Esophagus muscularis mucosa (tissue), 4 donors: ENCODE data around the gene LAGE3. TPM values are rescaled to one million over a fixed set of nuclear protein-coding genes. Genes with fewer than 3 reads are reported as not detected.

ENCODE experiments used
- DNase-seq: peaks from one replicate; pipeline ENCODE4 v3.0.0-alpha.2; 2017; ENCODE audit errors: extremely low spot score
- H3K27ac ChIP-seq, 4 donors: fragments of 200-600 bp; sonication (generic); replicated peaks in 1 of 4; 1 replicate in 3 of 4; 2 replicates in 1 of 4; pipeline ENCODE4 v1.5.1; 2016 to 2019; ENCODE audit warnings: mild to moderate bottlenecking in 1 of 4
- H3K27me3 ChIP-seq, 4 donors: fragments of 200-600 bp; sonication (generic); one replicate each; pipeline versions ENCODE4 v1.5.1 to v1.6.0; 2016 to 2019
- H3K36me3 ChIP-seq, 4 donors: fragments of 200-600 bp; sonication (generic); one replicate each; pipeline ENCODE4 v1.5.1; 2016 to 2019
- H3K4me1 ChIP-seq, 4 donors: fragments of 200-600 bp; sonication (generic); one replicate each; pipeline ENCODE4 v1.5.1; 2016 to 2019
- H3K4me3 ChIP-seq, 4 donors: fragments of 200-600 bp; sonication (generic); 1 replicate in 2 of 4; 2 replicates in 2 of 4; pipeline ENCODE4 v1.5.1; 2016 to 2019; ENCODE audit warnings: mild to moderate bottlenecking in 4 of 4, moderate library complexity in 1 of 4
- H3K9me3 ChIP-seq, 4 donors: fragments of 200-600 bp; sonication (generic); 1 replicate in 3 of 4; 2 replicates in 1 of 4; pipeline ENCODE4 v1.5.1; 2016 to 2019
- EP300 ChIP-seq: sonication (generic); formaldehyde crosslinking; IDR thresholded peaks from one replicate; pipeline ENCODE4 v1.6.1; 2017; ENCODE audit warnings: antibody characterized with exemption
- POLR2A ChIP-seq: fragments of 450-650 bp; IDR thresholded peaks from one replicate; pipeline ENCODE4 v1.6.1; 2017; ENCODE audit warnings: antibody characterized with exemption, moderate library complexity, mild to moderate bottlenecking, low read depth
- POLR2AphosphoS5 ChIP-seq, 2 donors: sonication (generic); formaldehyde crosslinking; IDR thresholded peaks; one replicate each; pipeline ENCODE4 v1.6.1; 2017; ENCODE audit warnings: antibody characterized with exemption in 2 of 2
- WGBS: methylation state at CpG from one replicate; pipeline ENCODE4 v1.1.5; 2018; 5-methylcytosine and 5-hydroxymethylcytosine counted together
- intact Hi-C: fragments of 100-400 bp; cut with DNase I; formaldehyde crosslinking; loops from one replicate; pipeline ENCODE4 v1.15.1; 2023
- total RNA-seq, 4 donors: library from RNA; depleted of rRNA; stranded (reverse); fragments of >200 nt; gene quantifications; one replicate each; pipeline versions ENCODE4 v1.1.0 to v1.2.1, GENCODE V29; 2016
- TF ChIP-seq, protein P1 (sequence below), 3 experiments: fragments of 200-600 bp in 2 of 3; fragments of 450-650 bp in 1 of 3; sonication (generic) in 2 of 3; IDR thresholded peaks; one replicate each; pipeline ENCODE4 v1.5.1; 2017 to 2019; ENCODE audit warnings: antibody characterized with exemption in 3 of 3, mild to moderate bottlenecking in 2 of 3, moderate library complexity in 1 of 3

The LAGE3 gene
- total RNA-seq, 4 donors from 2014 or later: 14.1 to 21.7 (median 16.9) TPM

DNA sequence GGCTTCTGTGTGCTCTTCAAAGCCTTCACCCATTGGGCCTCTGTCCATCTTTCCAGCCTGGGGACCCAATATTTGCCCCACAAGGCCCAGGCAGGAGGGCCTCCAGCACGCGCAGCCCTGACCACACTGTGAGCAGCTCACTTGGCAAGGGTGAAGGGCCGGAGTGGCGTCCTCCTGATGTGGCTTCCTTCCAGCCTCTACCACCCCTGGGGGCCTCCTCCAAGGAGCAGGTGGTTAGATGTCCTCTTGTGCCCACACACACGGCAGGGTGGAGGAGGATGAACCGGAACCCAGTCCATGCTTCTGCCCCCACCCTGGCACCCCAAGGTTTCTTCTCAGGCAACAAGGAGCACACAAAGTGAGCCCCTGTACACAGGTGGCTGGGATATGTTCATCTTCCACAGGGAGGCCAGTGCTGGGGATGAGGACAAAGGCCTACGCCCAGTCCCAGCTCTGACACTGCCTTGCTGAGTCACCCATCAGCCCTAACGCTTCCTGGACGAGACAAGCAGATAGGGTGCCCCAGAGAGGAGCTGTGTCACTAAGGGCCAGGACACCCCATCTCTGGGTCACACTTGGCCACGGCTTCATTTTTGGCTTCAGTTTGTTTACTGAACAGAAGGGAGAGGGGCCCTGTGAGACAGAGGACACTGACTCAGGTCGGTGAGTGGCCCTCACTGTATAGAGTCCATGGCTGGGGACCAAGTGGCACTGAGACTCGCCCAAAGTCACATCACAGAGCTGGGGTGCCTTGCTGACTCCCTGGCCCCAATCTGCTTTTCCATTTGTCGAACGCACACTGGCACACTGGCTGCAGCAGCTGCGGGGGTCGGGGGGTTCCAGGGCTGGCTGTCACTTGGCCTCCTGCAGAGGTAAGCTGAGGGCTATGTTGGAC, 5.4 kb upstream of the LAGE3 start:
- H3K27ac ChIP-seq: peak overlapping the region in 2 of 4 donors; percentile 19 to 30
- H3K27me3 ChIP-seq: no peaks in the 10 kb centered on the region
- intact Hi-C loops: loop anchor here (5.0 kb wide), 2 partner anchors 43 to 47 kb away; partner anchors contain the start of gene GDI1
- no peak for TF ChIP-seq POLR2AphosphoS5 (IDR thresholded peaks at IDR 0.05)
- TF ChIP-seq POLR2A: no peak
- TF ChIP-seq, protein P1, sequence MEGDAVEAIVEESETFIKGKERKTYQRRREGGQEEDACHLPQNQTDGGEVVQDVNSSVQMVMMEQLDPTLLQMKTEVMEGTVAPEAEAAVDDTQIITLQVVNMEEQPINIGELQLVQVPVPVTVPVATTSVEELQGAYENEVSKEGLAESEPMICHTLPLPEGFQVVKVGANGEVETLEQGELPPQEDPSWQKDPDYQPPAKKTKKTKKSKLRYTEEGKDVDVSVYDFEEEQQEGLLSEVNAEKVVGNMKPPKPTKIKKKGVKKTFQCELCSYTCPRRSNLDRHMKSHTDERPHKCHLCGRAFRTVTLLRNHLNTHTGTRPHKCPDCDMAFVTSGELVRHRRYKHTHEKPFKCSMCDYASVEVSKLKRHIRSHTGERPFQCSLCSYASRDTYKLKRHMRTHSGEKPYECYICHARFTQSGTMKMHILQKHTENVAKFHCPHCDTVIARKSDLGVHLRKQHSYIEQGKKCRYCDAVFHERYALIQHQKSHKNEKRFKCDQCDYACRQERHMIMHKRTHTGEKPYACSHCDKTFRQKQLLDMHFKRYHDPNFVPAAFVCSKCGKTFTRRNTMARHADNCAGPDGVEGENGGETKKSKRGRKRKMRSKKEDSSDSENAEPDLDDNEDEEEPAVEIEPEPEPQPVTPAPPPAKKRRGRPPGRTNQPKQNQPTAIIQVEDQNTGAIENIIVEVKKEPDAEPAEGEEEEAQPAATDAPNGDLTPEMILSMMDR (IDR thresholded peaks at IDR 0.05): no peak
- peaks cover 22 to 49% (median 43%) of the 10 kb centered on the region in 4 donors for H3K4me1 ChIP-seq
- WGBS: 88% methylated on average over 12 of the region's 16 CpGs
- H3K36me3 ChIP-seq: peaks cover 0 to 29% (median 24%) of the 10 kb centered on the region in 4 donors
- no peaks in the 10 kb centered on the region for H3K9me3 ChIP-seq
- no peak for DNase-seq
- H3K4me3 ChIP-seq: no peak overlapping the region

DNA sequence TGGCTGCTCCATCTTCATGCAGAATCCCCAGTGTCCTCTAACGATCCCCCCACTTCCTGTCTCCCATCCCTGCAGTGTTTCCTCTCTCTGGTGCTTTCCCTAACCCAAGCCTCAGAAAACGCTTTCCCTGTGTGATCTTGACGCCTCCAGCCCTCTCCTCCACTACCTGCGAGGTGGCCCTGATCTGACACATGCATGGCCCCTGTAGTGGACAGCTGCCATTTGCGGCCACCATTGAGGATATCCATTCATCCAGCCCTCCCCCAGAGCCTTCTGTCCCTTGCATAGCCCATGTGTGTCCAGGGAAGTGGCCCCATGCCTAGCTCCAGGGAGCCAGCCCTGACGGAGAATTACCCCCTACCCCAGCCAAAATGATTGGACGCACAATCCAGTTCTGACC, 4.2 kb upstream of the LAGE3 start:
- Histone ChIP-seq H3K4me1 (peaks cover 14 to 41% (median 38%) of the 10 kb centered on the region in 4 donors), H3K27ac (no peak overlapping the region), H3K4me3 (no peak overlapping the region), H3K36me3 (peaks cover 0 to 25% (median 21%) of the 10 kb centered on the region in 4 donors), H3K9me3 (no peaks in the 10 kb centered on the region), H3K27me3 (no peaks in the 10 kb centered on the region)
- TF ChIP-seq EP300 (no peak), POLR2AphosphoS5 (IDR thresholded peaks at IDR 0.05) (no peak), POLR2A (no peak)
- TF ChIP-seq, protein P1 (IDR thresholded peaks at IDR 0.05): no peak
- intact Hi-C loops: no loop called here
- 85% methylated on average over 7 of the region's 7 CpGs for WGBS
- no peak for DNase-seq

DNA sequence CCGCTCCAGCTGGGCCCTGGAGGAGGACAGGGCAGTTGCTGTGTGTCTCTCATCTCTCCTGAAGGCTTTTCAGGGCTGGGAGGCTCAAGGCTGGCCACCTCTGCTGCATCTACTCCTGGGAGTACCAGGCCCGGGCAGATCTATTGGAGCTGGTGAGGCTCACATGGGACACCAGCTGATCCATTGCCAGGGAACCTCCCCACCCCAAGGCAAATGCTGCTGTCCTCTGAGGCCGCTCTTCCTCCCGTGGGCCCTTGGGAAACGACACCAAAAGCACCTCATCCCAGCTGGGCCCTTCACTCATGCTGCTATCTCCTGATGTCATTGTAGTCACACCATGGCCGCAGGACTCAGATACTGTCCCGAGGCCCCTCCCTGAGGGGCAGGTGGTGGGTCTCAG, 3.7 kb upstream of the LAGE3 start:
- Histone ChIP-seq H3K27me3 (no peaks in the 10 kb centered on the region), H3K9me3 (no peaks in the 10 kb centered on the region), H3K36me3 (peaks cover 0 to 19% (median 15%) of the 10 kb centered on the region in 4 donors), H3K27ac (no peak overlapping the region), H3K4me1 (peaks cover 14 to 42% (median 41%) of the 10 kb centered on the region in 4 donors), H3K4me3 (no peak overlapping the region)
- WGBS: 69% methylated on average over 5 of the region's 7 CpGs
- DNase-seq: no peak
- no peak for TF ChIP-seq EP300
- TF ChIP-seq POLR2A: no peak
- no peak for TF ChIP-seq POLR2AphosphoS5 (IDR thresholded peaks at IDR 0.05)
- TF ChIP-seq, protein P1 (IDR thresholded peaks at IDR 0.05): no peak
- intact Hi-C loops: no loop called here

DNA sequence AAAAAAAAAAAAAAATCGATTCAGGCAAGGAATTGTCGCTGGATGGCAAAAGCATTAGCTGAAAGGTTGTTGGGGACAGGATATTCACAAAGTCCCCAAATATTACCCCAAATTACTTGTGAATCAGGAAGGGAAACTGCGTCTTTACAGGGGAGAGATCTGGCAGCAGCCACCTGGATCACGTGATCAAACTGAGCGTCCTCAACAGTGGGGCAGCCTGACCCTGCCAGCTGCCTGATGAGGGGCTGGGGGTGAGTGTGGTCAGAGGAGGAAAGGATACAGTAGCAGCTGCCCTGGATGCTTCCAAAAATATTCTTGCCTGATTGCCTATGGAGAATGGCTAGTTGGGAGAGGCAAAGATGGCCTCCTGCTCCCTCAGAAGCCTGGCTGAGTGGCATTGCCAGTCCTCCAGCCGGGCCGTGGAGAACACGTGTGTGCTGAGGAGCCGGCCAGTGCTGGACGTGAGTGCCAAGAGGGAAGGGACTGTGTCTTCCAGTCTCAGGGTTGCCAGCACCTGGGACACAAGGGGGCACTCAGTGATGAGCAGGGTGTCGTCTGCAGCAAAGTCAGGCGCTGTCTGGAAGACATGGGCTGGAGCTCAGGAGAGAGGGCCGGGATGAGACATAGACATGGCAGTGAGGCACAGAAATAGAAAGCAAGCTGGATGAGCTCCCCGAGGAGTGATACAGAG, 3.0 kb upstream of the LAGE3 start:
- H3K4me3 ChIP-seq: no peak overlapping the region
- TF ChIP-seq, protein P1 (IDR thresholded peaks at IDR 0.05): no peak
- TF ChIP-seq EP300: no peak
- TF ChIP-seq POLR2A: no peak
- TF ChIP-seq POLR2AphosphoS5 (IDR thresholded peaks at IDR 0.05): no peak
- H3K27me3 ChIP-seq: no peaks in the 10 kb centered on the region
- H3K27ac ChIP-seq: no peak overlapping the region
- 87% methylated on average over 14 of the region's 14 CpGs for WGBS
- intact Hi-C loops: no loop called here
- H3K36me3 ChIP-seq: peaks cover 0 to 15% (median 13%) of the 10 kb centered on the region in 4 donors
- no peak for DNase-seq
- H3K9me3 ChIP-seq: no peaks in the 10 kb centered on the region
- peaks cover 13 to 36% (median 35%) of the 10 kb centered on the region in 4 donors for H3K4me1 ChIP-seq
